ENCODE measurements around the gene METTL13.
"Not testable (repeated sequence)": the region's sequence is repeated elsewhere in the genome, so short reads cannot be mapped to it uniquely, and the experiment has no call there.

Gene METTL13

DNA sequence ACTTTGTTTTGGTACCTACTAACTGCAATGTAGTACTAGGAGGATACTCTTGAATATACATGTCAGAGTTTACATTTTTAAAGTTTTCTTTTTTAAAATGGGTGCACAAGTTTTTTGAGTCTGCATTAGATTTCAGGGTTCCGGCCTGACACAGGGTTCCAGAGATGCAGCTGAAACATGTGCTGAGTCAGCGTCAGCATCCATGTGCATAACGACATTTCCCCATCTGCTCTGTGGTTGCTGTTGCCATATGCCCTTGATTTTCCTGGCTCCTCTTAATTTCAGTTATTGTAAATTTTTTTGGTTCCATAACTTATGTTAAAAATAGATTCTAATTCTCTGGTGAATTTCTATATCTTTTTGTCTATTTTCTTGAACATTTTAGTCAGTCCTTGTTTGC, 12.3 kb upstream of the METTL13 start:
- DNase-seq = no peak

DNA sequence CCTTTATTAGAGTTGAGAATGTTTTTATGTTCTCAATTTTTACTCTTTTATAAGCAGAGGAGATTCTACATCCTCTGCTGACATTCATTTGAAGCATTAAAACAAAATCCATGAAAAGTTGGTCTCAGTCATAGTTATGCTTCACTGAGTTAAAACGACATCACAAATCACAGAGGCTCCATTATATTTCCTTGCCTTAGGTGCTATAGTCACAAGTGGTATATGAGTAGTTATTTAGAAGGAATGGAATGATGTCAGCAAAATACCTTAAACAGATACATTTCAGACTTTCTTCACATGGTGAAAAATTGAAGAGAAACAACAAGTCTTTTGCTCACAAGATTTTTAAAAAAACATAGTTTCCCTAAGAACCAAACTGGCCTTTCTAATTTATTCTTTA, 11.7 kb upstream of the METTL13 start:
- DNase-seq = no peak

DNA sequence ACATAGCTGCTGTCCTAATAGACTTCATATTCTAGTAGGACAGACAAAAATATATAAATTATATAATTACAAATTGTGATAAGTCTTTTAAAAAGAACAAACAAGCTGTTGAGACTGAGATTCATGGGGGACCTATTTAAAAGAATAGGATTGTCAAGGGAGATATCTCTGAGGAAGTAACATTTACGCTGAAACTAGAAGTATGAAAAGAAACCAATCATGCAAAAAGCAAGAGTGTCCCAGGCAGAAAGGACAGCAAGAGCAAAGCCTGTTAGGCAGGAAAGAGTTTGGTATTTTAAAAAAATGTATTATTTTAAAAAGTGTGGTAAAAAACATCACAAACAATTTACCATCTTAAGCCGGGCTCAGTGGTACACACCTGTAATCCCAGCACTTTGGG, 9.1 kb upstream of the METTL13 start:
- DNase-seq = no peak

DNA sequence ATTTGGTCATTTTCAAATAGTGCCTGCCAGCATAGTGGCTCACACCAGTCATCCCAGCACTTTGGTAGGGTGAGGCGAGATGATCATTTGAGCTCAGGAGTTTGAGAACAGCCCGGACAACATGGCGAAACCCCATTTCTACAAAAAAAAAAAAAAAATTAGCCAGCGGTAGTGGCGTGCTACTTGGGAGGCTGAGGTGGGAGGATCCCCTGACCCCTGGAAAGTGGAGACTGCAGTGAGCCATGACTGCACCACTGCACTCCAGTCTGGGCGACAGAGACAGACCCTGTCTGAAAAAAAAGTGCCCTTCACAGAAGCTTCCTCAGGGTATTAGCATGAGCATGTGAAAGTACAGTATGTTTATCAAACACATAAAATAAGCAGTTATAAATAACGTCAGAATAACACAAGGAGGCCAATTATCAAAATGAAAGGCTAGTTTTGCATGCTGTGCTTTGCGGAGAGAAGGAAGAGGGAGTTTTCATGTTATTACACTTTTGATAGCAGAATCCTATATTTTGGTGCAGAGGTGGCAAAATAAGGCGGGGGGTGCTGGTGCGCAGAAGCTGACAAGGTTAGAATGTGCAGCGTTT, 781 bp upstream of the METTL13 start:
- no peak for DNase-seq

DNA sequence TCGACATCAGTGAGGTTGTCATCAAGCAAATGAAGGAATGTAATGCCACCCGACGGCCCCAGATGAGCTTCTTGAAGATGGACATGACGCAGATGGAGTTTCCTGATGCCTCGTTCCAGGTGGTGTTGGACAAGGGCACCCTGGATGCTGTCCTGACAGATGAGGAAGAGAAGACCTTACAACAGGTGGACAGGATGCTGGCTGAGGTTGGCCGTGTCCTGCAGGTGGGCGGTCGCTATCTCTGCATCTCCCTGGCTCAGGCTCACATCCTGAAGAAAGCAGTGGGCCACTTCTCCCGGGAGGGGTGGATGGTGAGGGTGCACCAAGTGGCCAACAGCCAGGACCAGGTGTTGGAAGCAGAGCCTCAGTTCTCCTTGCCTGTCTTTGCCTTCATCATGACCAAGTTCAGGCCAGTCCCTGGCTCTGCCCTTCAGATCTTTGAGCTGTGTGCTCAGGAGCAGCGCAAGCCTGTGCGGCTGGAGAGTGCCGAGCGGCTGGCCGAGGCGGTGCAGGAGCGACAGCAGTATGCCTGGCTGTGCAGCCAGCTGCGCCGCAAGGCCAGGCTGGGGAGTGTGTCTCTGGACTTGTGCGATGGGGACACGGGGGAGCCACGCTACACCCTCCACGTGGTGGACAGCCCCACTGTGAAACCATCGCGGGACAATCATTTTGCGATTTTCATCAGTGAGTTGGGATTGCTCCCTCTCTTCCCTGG, 2.5 kb downstream of the METTL13 start:
- no peak for DNase-seq

DNA sequence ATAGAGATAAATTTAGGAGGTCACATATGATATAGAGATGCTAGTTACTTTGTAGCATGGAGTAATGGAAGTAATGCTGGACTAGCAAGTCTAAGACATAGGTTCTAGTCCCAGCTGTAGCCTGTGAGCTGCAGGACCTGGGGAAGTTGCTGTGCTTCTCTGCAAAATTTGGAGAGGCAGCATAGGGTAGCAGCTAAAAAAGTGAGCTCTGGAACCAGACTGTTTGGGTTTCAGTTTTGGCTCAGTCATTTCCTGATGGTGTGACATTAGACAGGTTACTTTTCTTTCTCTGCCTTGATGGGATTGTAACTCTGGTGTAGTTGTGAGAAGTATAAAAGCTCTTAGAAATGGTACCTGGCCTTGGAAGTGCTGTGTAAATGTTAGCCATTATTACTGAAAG, 3.3 kb downstream of the METTL13 start:
- no peak for DNase-seq

DNA sequence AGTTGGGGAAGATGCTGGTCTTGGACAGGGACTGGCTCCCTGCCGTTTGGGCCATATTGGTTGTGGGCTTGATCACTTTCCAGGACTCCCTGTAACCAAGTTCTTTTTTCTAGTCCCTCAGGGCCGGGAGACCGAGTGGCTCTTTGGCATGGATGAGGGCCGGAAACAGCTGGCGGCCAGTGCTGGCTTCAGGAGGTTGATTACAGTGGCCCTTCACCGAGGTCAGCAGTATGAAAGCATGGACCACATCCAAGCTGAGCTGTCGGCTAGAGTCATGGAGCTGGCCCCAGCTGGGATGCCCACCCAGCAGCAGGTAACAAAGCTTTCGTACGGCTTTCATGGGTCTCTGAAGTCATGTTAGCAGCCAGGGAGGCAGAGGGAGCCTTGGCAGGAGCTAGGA, 4.3 kb downstream of the METTL13 start:
- DNase-seq = no peak

DNA sequence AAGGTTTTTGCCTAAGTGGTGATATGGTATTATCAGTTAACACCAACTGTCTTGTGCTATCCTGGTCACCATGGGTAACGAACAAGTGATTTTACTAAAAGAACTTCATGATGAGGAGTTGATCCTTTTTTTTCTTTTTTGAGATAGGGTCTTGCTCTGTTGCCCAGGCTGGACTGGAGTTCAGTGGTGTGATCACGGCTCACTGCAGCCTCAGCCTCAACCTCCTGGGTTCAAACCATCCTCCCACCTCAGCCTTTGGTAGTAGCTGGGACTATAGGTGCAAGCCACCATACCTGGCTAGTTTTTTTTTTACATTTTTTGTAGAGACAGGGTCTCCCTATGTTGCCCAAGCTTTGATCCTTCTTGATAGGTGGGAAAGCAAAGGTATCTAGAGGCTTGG, 5.1 kb downstream of the METTL13 start:
- no peak for DNase-seq

DNA sequence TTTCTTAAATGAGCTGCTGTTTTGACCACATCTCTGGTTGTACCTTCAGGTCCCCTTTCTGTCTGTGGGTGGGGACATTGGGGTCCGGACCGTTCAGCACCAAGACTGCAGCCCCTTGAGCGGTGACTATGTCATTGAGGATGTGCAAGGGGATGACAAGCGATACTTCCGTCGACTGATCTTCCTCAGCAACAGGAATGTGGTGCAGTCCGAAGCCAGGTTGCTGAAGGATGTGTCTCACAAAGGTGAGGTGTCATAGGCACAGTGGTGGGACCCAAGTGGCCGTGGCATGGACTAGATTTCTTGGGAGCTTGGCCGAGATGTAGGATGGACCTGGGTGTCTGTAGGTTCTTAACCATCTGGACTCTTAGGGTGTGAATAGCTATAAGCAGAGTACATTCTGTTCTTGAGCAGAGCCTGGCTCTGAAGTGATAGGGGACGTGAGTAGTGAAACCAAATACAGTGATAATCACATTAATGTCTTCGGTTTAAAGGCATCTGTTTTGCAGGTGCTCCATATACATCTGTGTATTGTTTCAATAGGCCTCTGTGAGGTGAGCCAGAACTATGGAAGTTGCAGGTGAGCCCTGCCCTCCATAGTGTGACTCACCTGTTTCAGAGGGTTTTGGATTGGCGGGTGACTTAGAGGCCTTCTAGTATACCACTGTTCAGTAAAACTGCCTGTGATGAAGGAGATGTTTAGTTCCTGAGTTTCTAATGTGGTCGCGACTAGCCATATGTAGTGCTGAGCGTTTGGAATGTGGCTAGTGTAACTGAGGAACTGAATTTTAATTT, 6.4 kb downstream of the METTL13 start:
- no peak for DNase-seq

DNA sequence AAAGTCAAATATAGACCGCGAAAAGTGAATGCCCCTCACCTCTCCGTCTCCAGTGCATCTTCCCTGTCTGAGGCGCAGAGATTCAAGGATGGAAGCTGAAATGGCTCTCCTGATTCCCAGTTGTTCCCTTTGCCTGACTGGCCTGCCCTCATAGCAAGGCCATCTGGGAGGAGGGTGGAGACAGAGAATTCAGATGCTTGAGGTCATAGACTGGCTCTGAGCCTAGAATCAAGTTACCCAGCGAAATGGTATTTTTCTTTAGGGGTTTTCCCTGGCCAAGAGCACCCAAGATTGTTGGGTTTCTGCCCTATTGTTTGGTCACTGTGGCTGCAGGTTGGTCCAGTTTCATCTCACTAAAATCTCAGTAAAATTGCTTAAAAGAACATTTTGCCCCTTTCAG, 7.2 kb downstream of the METTL13 start:
- DNase-seq = no peak

DNA sequence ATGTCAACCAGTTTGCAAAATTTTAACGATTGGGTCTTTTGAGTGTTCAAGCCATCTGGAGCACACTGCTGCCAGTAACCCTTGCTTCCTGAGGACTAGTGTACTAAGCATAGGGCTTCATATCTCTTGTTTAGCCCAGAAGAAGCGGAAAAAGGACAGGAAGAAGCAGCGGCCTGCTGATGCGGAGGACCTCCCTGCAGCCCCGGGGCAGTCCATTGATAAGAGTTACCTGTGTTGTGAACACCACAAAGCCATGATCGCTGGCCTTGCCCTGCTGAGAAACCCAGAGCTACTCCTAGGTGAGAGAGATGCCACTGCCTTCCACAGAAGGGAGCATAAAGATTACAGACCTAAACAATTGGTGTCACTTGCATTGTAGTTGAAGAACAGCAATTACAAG, 8.9 kb downstream of the METTL13 start:
- DNase-seq = no peak

DNA sequence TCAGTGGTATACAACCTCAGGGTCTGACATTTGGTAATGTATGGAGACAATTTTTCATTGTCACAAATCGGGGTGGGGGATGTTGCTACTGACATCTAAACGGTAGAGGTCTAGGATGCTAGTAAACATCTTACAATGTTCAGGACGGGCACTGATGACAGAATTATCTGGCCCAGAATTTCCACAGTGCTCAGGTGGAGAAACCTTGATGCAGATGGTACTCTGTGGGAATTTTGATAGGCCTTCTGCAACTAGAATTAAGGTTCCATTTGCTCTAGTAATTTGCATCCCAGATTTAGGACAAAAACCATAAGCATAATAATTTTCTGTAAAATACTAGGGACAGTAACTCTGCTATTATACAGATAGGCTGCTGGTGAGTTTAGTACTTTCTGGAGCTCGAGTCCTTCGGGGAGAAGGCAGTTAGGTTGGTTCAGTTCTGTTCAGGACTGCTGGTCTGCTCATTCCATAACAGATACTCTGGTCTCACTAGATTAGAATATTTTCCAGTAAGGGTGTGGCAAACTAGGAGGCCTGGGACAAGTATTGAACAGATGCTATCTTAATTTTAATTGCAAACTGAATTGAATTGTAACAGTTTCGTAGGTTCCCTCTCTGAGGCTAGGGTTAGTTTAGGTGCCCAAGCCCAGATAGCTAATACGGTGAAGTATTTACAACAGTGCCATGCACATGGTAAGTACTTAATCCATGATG, 11.4 kb downstream of the METTL13 start:
- no peak for DNase-seq

DNA sequence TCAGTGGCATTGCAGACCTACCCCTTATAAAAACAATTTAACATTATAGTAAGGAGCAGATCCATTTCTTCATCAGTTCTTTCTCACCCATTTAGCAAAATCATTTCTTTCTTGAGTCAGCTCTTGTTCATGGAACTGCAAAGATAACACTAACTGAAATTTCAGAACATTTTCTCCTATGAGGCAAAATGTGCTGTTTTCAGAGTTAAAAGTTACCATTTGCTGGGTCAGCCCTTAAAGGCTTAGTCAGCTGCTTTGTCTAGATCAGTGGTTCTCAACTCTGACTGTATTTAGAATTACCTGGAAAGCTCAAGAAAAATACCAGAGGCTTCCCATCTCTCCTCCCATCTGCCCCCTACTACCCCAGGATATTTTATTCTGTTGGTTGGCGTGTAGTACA, 12.2 kb downstream of the METTL13 start:
- DNase-seq = no peak

DNA sequence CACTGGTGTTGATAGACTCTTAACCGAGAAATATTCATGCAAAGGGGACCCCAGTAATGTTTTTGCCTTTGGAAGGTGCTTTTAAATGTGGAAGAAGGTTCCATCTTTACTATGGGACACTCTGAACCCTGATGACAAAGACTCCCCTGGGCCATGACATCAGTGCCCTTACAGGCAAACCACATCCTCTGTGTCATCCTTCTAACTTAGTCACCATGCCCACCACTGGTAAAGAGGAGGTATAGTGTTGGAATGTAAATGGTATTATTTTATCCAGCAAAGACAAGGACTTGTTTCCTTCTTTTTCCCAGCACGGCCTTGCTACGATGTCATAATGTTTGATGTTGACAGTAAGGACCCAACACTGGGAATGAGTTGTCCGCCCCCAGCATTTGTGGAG, 12.6 kb downstream of the METTL13 start:
- peak in 1 of 2 donors; percentile 34 for DNase-seq

DNA sequence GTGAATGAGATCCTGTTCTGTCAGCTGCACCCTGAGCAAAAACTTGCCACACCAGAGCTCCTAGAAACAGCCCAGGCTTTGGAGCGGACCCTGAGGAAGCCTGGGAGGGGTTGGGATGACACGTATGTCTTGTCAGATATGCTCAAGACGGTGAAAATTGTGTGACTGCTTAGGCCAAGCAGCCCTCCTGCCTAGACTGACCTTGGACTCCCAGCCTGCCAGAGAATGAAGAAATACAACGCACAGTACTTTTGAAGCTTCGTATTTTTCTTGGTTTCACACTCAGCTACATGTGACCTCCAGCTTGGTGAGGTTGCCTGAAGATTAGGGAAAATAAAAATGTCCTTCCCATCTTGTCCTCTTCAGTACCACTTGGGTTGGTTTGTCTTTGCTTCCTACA, 15.1 kb downstream of the METTL13 start:
- no peak for DNase-seq

DNA sequence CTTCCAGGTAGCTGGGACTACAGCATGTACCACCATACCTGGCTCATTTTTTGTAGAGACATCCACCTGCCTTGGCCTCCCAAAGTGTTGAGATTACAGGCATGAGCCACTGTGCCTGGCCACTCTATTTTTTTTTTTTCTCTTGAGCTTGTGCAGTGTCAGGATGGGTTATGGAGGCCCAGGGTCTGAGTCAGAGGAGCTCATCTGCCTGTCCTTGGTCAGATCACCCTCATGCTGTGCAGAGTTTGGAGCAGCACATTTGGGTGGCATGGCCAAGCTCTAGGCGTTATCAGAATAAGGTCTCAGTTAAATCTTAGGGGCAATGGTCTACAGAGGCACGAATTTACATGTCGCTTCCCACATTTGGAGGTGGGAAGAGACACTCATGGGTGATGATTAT, 16.9 kb downstream of the METTL13 start:
- DNase-seq = no peak

DNA sequence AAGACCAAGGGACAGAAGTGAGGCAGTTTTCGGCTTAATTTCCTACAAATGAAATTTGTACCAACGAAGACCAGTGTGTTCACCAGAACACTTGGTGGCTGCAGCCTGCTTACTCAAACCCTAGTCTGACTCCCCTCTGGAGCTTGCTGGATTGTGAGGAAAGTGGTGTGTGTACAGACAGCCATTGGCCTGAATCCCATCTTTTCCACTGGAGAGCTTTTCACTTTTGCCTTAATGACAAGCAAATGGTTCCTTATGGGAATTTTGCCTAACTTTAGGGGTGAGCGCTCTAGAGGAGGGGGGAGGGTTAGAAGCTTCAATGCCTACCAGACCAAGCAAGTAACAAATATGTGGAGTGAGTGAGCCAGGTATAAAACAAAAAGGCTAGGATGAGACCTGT, 17.3 kb downstream of the METTL13 start:
- DNase-seq = no peak

DNA sequence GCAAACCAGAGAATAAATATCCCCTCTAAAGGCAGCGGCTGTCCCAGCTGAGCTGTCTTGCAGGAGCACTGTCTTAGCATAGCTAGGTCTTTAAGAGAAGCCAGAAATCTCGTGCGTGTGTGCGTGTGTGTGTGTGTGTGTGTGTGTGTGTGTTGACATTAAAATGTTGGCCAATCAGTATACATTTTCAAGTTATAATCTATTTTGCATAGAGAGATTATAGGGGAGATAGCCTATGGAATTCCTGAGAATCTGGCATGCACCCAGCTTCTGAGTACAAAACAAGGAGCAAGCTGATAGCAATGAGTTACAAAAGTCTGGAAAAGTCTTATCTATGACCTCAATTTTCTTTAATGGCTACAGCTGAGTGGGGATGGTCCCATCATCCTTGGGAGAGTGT, 17.7 kb downstream of the METTL13 start:
- no peak for DNase-seq

DNA sequence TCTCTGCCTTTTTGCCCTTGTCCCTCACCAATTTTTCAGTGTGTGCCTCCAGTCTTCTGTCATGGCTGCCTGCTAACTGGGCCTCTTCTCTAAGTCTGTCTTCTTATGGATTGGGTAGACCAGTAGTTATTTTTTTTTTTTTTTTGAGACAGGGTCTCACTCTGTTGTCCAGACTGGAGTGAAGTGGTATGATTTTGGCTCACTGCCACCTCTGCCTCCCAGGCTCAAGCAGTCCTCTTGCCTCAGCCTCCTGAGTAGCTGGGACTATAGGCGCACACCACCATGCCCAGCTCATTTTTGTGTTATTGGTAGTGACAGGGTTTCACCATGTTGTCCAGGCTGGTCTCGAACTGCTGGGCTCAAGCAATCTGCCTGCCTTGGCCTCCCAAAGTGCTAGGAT, 18.2 kb downstream of the METTL13 start:
- DNase-seq = not testable (repeated sequence)

DNA sequence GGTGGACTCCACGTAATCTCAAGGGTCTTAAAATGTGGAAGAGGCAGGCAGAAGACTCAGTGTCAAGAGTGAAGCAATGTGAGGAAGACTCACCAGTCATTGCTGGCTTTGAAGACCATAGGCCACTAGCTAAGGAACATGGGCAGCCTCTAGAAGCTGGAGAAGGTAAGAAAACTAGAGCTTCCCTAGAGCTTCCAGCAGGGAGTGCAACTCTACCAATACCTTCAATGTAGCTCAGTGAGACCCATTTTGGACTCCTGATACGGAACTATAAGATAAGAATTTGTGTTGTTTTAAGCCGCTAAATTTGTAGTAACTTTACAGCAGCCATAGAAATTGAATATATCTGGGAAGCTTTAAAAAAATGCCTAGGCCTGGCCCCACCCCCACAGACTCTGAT, 18.9 kb downstream of the METTL13 start:
- DNase-seq = no peak

DNA sequence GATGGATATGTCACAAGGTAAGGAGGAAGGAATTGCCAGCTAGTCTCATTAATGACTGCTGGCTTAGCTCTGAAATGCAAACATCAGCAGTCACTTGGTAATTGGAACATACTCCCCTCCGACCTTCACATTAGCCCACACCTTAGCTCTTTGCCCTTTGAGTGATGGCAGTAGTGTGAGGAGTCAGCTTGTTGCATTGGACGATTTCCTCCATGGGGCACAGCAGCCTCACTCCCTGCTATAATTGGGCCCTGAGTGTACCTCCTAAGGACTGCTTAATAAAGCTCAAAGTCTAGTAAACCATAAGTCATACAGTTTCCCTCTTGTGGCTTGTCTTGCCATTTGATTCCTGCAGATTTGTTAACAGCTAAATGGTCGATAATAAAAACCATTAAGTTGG, 19.4 kb downstream of the METTL13 start:
- no peak for DNase-seq

DNA sequence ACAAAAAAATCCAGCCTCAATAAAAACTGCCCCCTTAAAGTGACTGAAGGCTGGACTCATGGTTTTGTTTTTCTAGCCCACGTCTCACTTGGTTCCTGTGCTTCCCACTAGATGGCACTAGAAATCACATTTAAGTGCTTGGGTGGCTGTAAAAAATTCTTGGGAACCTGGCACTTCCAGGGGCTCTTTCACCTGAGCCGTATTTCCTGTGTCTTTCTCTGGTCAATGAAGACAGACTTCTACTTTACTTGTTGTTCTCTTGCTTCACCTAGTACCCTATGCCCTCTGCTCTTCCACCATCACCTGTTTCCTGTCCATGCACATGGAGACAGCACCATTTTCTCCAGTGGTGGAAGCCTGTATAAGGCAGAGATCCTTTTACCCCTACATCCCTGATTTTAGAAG, 20.0 kb downstream of the METTL13 start:
- DNase-seq = peak in 1 of 2 donors; percentile 46

DNA sequence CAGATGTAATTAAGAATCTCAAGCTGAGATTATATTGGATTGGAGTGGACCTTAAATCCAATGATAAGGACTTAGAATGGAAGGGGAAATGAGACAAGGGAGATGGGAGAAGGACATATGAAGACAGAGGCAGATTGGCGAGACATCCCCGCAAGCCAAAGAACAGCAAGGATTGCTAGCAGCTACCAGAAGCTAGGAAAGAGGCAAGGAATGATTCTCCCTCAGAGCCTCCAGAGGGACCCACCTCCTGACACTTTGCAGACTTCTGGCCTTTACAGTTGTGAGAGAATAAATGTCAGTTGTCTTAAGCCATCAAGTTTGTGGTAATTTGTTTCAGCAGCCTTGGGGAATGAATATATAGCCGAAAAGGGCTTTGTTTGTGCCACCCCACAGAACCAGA, 20.7 kb downstream of the METTL13 start:
- DNase-seq = no peak

DNA sequence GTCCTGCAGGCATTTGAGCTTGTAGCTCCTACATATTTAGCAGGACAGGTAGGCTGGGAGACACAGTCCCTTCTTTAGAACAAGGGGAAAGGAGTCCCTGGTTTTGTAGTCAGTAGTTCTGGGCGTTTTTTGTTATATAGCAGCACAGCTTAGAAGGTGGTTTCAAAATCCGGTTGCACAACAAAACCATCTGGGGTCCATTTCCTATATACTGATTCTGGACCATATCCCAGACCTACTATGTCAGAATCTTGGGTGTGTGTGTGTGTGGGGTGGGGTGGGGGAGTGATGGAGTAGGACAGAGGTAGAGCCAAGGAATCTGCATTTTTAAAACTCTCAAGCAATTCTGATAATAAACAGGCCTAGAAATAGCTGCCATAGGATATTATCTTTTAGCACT, 21.6 kb downstream of the METTL13 start:
- DNase-seq = no peak

Data from CD4-positive, alpha-beta T cell treated with Interferon alpha-2 for 1 hour (primary cell).